ENCODE measurements around the gene PKDCC. TPM values are rescaled to one million over a fixed set of nuclear protein-coding genes. Genes with fewer than 3 reads are reported as not detected.
A peak's percentile ranks its signal among the peaks of the same experiment; 100 is the strongest.

Gene PKDCC
- total and polyA plus RNA-seq, 2 of the 13 experiments (the other 11 are each of a cell fraction or from before 2014, with no cell fraction given), result 52.6 to 58.8 TPM

- TF ChIP-seq ZNF710 (CRISPR knock-in tag; IDR thresholded peaks at IDR 0.05; ENCODE audit: borderline replicate concordance) (0 out of 2 replicates have a peak, but pooled peaks have one; percentile 16), ZIK1 (CRISPR knock-in tag; IDR thresholded peaks at IDR 0.05; ENCODE audit: borderline replicate concordance, low read depth) (no peak), ZEB1 (IDR thresholded peaks at IDR 0.05; ENCODE audit: insufficient replicate concordance, low read depth) (peak; percentile 47), ZNF12 (CRISPR knock-in tag; IDR thresholded peaks at IDR 0.05) (no peak), ZNF281 (CRISPR knock-in tag; IDR thresholded peaks at IDR 0.05; ENCODE audit: borderline replicate concordance) (peak; percentile 67; the same call in 1 of the 2 replicates), ZNF543 (CRISPR knock-in tag; IDR thresholded peaks at IDR 0.05) (0 out of 2 replicates have a peak, but pooled peaks have one; percentile 31), MYC (CRISPR knock-in tag; IDR thresholded peaks at IDR 0.05; ENCODE audit: borderline replicate concordance) (peak; percentile 38; the same call in 1 of the 2 replicates), EZH2 (conservative IDR thresholded peaks at IDR 0.05; ENCODE audit: low read depth, low read length) (no peak), STAG1 (CRISPR knock-in tag; IDR thresholded peaks at IDR 0.05) (peak; percentile 45), POGK (CRISPR knock-in tag; conservative IDR thresholded peaks at IDR 0.05) (0 out of 2 replicates have a peak, but pooled peaks have one; percentile 7), ZFP41 (CRISPR knock-in tag; IDR thresholded peaks at IDR 0.05; ENCODE audit: borderline replicate concordance) (peak; percentile 69; the same call in 1 of the 2 replicates), ZSCAN31 (CRISPR knock-in tag; IDR thresholded peaks at IDR 0.05; ENCODE audit: low read depth) (0 out of 2 replicates have a peak, but pooled peaks have one; percentile 30), HOXA3 (CRISPR knock-in tag; IDR thresholded peaks at IDR 0.05) (peak; percentile 38; the same call in 1 of the 2 replicates), SMYD3 (CRISPR knock-in tag; IDR thresholded peaks at IDR 0.05) (no peak), AGO2 (optimal IDR thresholded peaks at IDR 0.05; ENCODE audit: low read depth, low read length) (peak; percentile 65), ZFP90 (CRISPR knock-in tag; IDR thresholded peaks at IDR 0.05; ENCODE audit: borderline replicate concordance) (0 out of 2 replicates have a peak, but pooled peaks have one; percentile 61), JUN (CRISPR knock-in tag; IDR thresholded peaks at IDR 0.05) (no peak), DNMT1 (CRISPR knock-in tag; IDR thresholded peaks at IDR 0.05) (peak; percentile 40; the same call in 1 of the 2 replicates), ZNF451 (CRISPR knock-in tag; IDR thresholded peaks at IDR 0.05) (0 out of 2 replicates have a peak, but pooled peaks have one; percentile 49), KMT2A (CRISPR knock-in tag; IDR thresholded peaks at IDR 0.05) (no peak), CSRNP1 (CRISPR knock-in tag; IDR thresholded peaks at IDR 0.05) (no peak)
Measured at GRCh38 chr2:42054714-42055430, 7.1 kb downstream of the PKDCC start (continued).

Data from HepG2 (cell line).